H1 (cell line): ENCODE data around the gene CTAGE1. TPM values are rescaled to one million over a fixed set of nuclear protein-coding genes. Genes with fewer than 3 reads are reported as not detected.

ENCODE experiments used
- ATF2 ChIP-seq: IDR thresholded peaks from 2 replicates; pipeline ENCODE4 v1.6.1; 2012; ENCODE audit warnings: low read length, inconsistent platforms
- CTCF ChIP-seq, 3 experiments: IDR thresholded peaks; 1 replicate in 2 of 3; 2 replicates in 1 of 3; pipeline versions ENCODE4 v1.5.1 to v1.6.1; 2011; ENCODE audit warnings: low read length in 3 of 3, mild to moderate bottlenecking in 3 of 3, inconsistent platforms in 2 of 3, low read depth in 1 of 3, moderate library complexity in 1 of 3; ENCODE audit not compliant: insufficient read depth in 1 of 3; ENCODE audit errors: control extremely low read depth in 1 of 3
- EGR1 ChIP-seq: IDR thresholded peaks from 2 replicates; pipeline ENCODE4 v1.6.1; 2011; ENCODE audit warnings: low read depth, low read length, borderline replicate concordance
- EZH2 ChIP-seq: fragments of 200-600 bp; sonication (generic); IDR thresholded peaks from 2 replicates; pipeline ENCODE4 v1.7.1; 2012; ENCODE audit warnings: low read depth, mild to moderate bottlenecking, moderate library complexity, low read length, inconsistent platforms; ENCODE audit not compliant: severe bottlenecking
- POLR2A ChIP-seq, 2 experiments: IDR thresholded peaks; 1 replicate in 1 of 2; 2 replicates in 1 of 2; pipeline ENCODE4 v1.6.1; 2011; ENCODE audit warnings: low read depth in 2 of 2, low read length in 2 of 2, mild to moderate bottlenecking in 2 of 2; ENCODE audit errors: control extremely low read depth in 1 of 2
- polyA plus RNA-seq, 7 experiments: library from polyadenylated mRNA; depleted of rRNA in 3 of 7; stranded (reverse) in 5 of 7; unstranded in 2 of 7; fragments of >200 nt in 5 of 7; fragments of 200-250 nt in 2 of 7; gene quantifications; 1 replicate in 5 of 7; 2 replicates in 1 of 7; 4 replicates in 1 of 7; pipeline versions ENCODE4 v1.2.1 to v1.2.3, GENCODE V29; 2011 to 2013; ENCODE audit warnings: missing spikeins in 2 of 7, mixed read lengths in 2 of 7
- total RNA-seq: library from RNA; stranded (reverse); fragmentation: NEBNext Ultra II Directional; extraction: Animal tissue kit (Norgen Biotek cat#: 25700); gene quantifications from 2 replicates; pipeline ENCODE4 v1.2.1, GENCODE V29; 2021

Gene CTAGE1
- total and polyA plus RNA-seq, 2 of the 8 experiments (the other 6 are each of a cell fraction or from before 2014, with no cell fraction given): not detected

GRCh38 chr18:22398464-22398863 is 19.3 kb downstream of the CTAGE1 start (continued):
- TF ChIP-seq POLR2A (IDR thresholded peaks at IDR 0.05; ENCODE audit: control extremely low read depth in 1 of 2, low read depth in 2 of 2, low read length in 2 of 2): no peak
- TF ChIP-seq EZH2: no peak
- TF ChIP-seq ATF2: no peak
- no peak for TF ChIP-seq EGR1
- no peak for TF ChIP-seq CTCF (IDR thresholded peaks at IDR 0.05; ENCODE audit: control extremely low read depth in 1 of 3, insufficient read depth in 1 of 3, low read depth in 1 of 3, low read length in 3 of 3)
